Measurements from ENCODE around the gene BRD9. TPM values are rescaled to one million over a fixed set of nuclear protein-coding genes. Genes with fewer than 3 reads are reported as not detected.

Gene BRD9
- polyA plus RNA-seq, 1 donor (not counting 4 experiments of a cell fraction or from before 2014, with no cell fraction given) = 10.1 TPM

- Histone ChIP-seq H3K36me3 (ENCODE audit: control insufficient read depth in 2 of 2, extremely low read depth in 1 of 2, insufficient read depth in 2 of 2, low read length in 2 of 2) (peaks cover 1 to 32% of the 10 kb centered on the region in 2 experiments), H3K4me2 (ENCODE audit: control insufficient read depth, extremely low read depth, insufficient read depth, low read depth, low read length) (no peak overlapping the region), H3K79me2 (ENCODE audit: control insufficient read depth, insufficient read depth, low read length) (no peaks in the 10 kb centered on the region), H3K9me1 (ENCODE audit: control insufficient read depth, extremely low read depth, insufficient read depth, low read length) (no peaks in the 10 kb centered on the region), H3K27ac (ENCODE audit: control insufficient read depth, insufficient read depth, low read length) (no peak overlapping the region), H3K4me3 (ENCODE audit: control insufficient read depth in 2 of 3, extremely low read depth in 1 of 3, insufficient read depth in 2 of 3, low read depth in 1 of 3, low read length in 3 of 3) (no peak overlapping the region), H3K27me3 (ENCODE audit: control insufficient read depth, extremely low read depth, insufficient read depth, low read length) (no peaks in the 10 kb centered on the region), H2AFZ (ENCODE audit: control insufficient read depth, low read length) (no peak overlapping the region), H3K9ac (ENCODE audit: control insufficient read depth, extremely low read depth, insufficient read depth, low read length) (no peak overlapping the region), H3K9me3 (ENCODE audit: control insufficient read depth, low read depth, low read length) (no peaks in the 10 kb centered on the region), H3K4me1 (ENCODE audit: control insufficient read depth, extremely low read depth, insufficient read depth, low read length) (peaks cover 15% of the 10 kb centered on the region), H4K20me1 (ENCODE audit: control insufficient read depth, extremely low read depth, insufficient read depth, low read length) (peaks cover 3% of the 10 kb centered on the region)
- no peak for FAIRE-seq
- TF ChIP-seq, protein P1, sequence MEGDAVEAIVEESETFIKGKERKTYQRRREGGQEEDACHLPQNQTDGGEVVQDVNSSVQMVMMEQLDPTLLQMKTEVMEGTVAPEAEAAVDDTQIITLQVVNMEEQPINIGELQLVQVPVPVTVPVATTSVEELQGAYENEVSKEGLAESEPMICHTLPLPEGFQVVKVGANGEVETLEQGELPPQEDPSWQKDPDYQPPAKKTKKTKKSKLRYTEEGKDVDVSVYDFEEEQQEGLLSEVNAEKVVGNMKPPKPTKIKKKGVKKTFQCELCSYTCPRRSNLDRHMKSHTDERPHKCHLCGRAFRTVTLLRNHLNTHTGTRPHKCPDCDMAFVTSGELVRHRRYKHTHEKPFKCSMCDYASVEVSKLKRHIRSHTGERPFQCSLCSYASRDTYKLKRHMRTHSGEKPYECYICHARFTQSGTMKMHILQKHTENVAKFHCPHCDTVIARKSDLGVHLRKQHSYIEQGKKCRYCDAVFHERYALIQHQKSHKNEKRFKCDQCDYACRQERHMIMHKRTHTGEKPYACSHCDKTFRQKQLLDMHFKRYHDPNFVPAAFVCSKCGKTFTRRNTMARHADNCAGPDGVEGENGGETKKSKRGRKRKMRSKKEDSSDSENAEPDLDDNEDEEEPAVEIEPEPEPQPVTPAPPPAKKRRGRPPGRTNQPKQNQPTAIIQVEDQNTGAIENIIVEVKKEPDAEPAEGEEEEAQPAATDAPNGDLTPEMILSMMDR (optimal IDR thresholded peaks at IDR 0.05 in 1 of 3, IDR thresholded peaks at IDR 0.05 in 1 of 3, conservative IDR thresholded peaks at IDR 0.05 in 1 of 3; ENCODE audit: extremely low read depth in 1 of 3, insufficient read depth in 2 of 3, low read length in 3 of 3) = no peak
- DNase-seq (ENCODE audit: low read depth, low spot score) = no peak
- dilution Hi-C loops (cut with MboI; ENCODE audit: extremely low pct_ligation_motif_present, low sequenced_read_pairs) = no loop called here
Measured at GRCh38 chr5:914612-915011, 22.0 kb upstream of the BRD9 start.

DNA sequence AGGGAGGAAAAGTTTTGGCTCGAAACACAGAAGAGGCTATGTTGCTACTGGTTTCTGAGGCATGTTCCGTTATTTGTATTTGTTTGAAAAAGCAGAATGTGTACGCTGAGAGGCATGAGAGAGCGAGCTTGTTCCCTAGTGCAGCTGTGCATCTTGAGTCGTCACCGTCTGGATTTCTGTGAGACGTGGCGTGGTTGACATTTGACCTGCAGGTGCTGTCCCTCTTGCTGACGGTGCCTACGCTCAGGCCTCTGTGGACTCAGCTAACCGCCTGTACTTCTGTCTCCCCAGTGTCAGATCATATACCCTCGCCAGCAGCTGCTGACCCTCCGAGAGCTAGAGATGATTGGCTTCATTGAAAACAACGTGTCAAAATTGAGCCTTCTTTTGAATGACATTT is 21.6 kb upstream of the BRD9 start:
- Histone ChIP-seq H3K27ac (ENCODE audit: control insufficient read depth, insufficient read depth, low read length) (peak overlapping the region; percentile 93), H3K9ac (ENCODE audit: control insufficient read depth, extremely low read depth, insufficient read depth, low read length) (no peak overlapping the region), H3K9me3 (ENCODE audit: control insufficient read depth, low read depth, low read length) (no peaks in the 10 kb centered on the region)

More for the DNA sequence above, 21.6 kb upstream of the BRD9 start:
- no peaks in the 10 kb centered on the region for H3K27me3 ChIP-seq (ENCODE audit: control insufficient read depth, extremely low read depth, insufficient read depth, low read length)
- H3K4me1 ChIP-seq (ENCODE audit: control insufficient read depth, extremely low read depth, insufficient read depth, low read length) = peaks cover 19% of the 10 kb centered on the region
- no peaks in the 10 kb centered on the region for H3K79me2 ChIP-seq (ENCODE audit: control insufficient read depth, insufficient read depth, low read length)
- no peak overlapping the region for H2AFZ ChIP-seq (ENCODE audit: control insufficient read depth, low read length)
- no peak for DNase-seq (ENCODE audit: low read depth, low spot score)
- TF ChIP-seq EZH2 (IDR thresholded peaks at IDR 0.05; ENCODE audit: low read length) = no peak
- TF ChIP-seq, protein P1 (optimal IDR thresholded peaks at IDR 0.05 in 1 of 3, IDR thresholded peaks at IDR 0.05 in 1 of 3, conservative IDR thresholded peaks at IDR 0.05 in 1 of 3; ENCODE audit: extremely low read depth in 1 of 3, insufficient read depth in 2 of 3, low read length in 3 of 3) = no peak
- FAIRE-seq = no peak
- peaks cover 3% of the 10 kb centered on the region for H4K20me1 ChIP-seq (ENCODE audit: control insufficient read depth, extremely low read depth, insufficient read depth, low read length)
- no peak overlapping the region for H3K4me2 ChIP-seq (ENCODE audit: control insufficient read depth, extremely low read depth, insufficient read depth, low read depth, low read length)
- H3K9me1 ChIP-seq (ENCODE audit: control insufficient read depth, extremely low read depth, insufficient read depth, low read length) = no peaks in the 10 kb centered on the region
- dilution Hi-C loops (cut with MboI; ENCODE audit: extremely low pct_ligation_motif_present, low sequenced_read_pairs) = no loop called here
- no peak overlapping the region for H3K4me3 ChIP-seq (ENCODE audit: control insufficient read depth in 2 of 3, extremely low read depth in 1 of 3, insufficient read depth in 2 of 3, low read depth in 1 of 3, low read length in 3 of 3)
- peaks cover 1 to 32% of the 10 kb centered on the region in 2 experiments for H3K36me3 ChIP-seq (ENCODE audit: control insufficient read depth in 2 of 2, extremely low read depth in 1 of 2, insufficient read depth in 2 of 2, low read length in 2 of 2)
